Stimulated activated CD4-positive, alpha-beta T cell treated with anti-CD3 and anti-CD28 coated beads, Interleukin-12 subunit alpha, Interleukin-12 subunit beta, amount 100 ng/mL, for 48 hours (primary cell): ENCODE data around the gene ITCH.
A peak's percentile ranks its signal among the peaks of the same experiment; 100 is the strongest.

Experiments
- DNase-seq, 3 donors: peaks; one replicate each; pipeline ENCODE4 v3.0.0-alpha.2; 2020; ENCODE audit warnings: low read depth in 2 of 3, low spot score in 1 of 3

Gene ITCH

GRCh38 chr20:34529742-34530141, 166.7 kb downstream of the ITCH start:
- DNase-seq = no peak

- DNase-seq = no peak
Observed at GRCh38 chr20:34530342-34530741, 167.3 kb downstream of the ITCH start.

- DNase-seq = no peak
Observed at GRCh38 chr20:34531608-34532265, 168.7 kb downstream of the ITCH start.

GRCh38 chr20:34532320-34532719, 169.2 kb downstream of the ITCH start:
- no peak for DNase-seq

GRCh38 chr20:34532756-34533155, 169.7 kb downstream of the ITCH start:
- no peak for DNase-seq

GRCh38 chr20:34534391-34535165, 171.5 kb downstream of the ITCH start:
- DNase-seq = no peak

- DNase-seq = no peak
Observed at GRCh38 chr20:34535301-34535840, 172.3 kb downstream of the ITCH start.

- DNase-seq = no peak
Observed at GRCh38 chr20:34535857-34536256, 172.8 kb downstream of the ITCH start.

GRCh38 chr20:34536798-34537394, 173.8 kb downstream of the ITCH start:
- DNase-seq = peak; percentile 20 to 35 (median 22)

- no peak for DNase-seq
Observed at GRCh38 chr20:34537651-34538050, 174.6 kb downstream of the ITCH start.

GRCh38 chr20:34538671-34539123, 175.6 kb downstream of the ITCH start:
- DNase-seq = peak; percentile 30 to 60 (median 47)

GRCh38 chr20:34539756-34540155, 176.7 kb downstream of the ITCH start:
- DNase-seq = no peak

GRCh38 chr20:34540596-34541263, 177.7 kb downstream of the ITCH start:
- DNase-seq = no peak

- no peak for DNase-seq
Observed at GRCh38 chr20:34541264-34541901, 178.3 kb downstream of the ITCH start.

- DNase-seq = no peak
Observed at GRCh38 chr20:34541917-34542316, 178.8 kb downstream of the ITCH start.

GRCh38 chr20:34542439-34542838, 179.4 kb downstream of the ITCH start:
- no peak for DNase-seq

- no peak for DNase-seq
Observed at GRCh38 chr20:34543463-34544056, 180.5 kb downstream of the ITCH start.

GRCh38 chr20:34544109-34544796, 181.2 kb downstream of the ITCH start:
- DNase-seq = no peak

GRCh38 chr20:34546751-34547181, 183.7 kb downstream of the ITCH start:
- no peak for DNase-seq
